DND-41 (cell line): ENCODE results near the gene TGFBR2.

Experiments
- EZH2 ChIP-seq: IDR thresholded peaks from 3 replicates; pipeline ENCODE4 v1.6.1; 2012; ENCODE audit warnings: borderline replicate concordance, low read depth, mild to moderate bottlenecking, moderate library complexity, low read length, inconsistent platforms; ENCODE audit not compliant: severe bottlenecking
- TF ChIP-seq, protein P1 (sequence below): IDR thresholded peaks from 2 replicates; pipeline ENCODE4 v1.5.1; 2012; ENCODE audit warnings: borderline replicate concordance, low read length, moderate library complexity, mild to moderate bottlenecking; ENCODE audit not compliant: poor library complexity, severe bottlenecking; ENCODE audit errors: extremely low read depth

- no peak for TF ChIP-seq EZH2
- TF ChIP-seq, protein P1, sequence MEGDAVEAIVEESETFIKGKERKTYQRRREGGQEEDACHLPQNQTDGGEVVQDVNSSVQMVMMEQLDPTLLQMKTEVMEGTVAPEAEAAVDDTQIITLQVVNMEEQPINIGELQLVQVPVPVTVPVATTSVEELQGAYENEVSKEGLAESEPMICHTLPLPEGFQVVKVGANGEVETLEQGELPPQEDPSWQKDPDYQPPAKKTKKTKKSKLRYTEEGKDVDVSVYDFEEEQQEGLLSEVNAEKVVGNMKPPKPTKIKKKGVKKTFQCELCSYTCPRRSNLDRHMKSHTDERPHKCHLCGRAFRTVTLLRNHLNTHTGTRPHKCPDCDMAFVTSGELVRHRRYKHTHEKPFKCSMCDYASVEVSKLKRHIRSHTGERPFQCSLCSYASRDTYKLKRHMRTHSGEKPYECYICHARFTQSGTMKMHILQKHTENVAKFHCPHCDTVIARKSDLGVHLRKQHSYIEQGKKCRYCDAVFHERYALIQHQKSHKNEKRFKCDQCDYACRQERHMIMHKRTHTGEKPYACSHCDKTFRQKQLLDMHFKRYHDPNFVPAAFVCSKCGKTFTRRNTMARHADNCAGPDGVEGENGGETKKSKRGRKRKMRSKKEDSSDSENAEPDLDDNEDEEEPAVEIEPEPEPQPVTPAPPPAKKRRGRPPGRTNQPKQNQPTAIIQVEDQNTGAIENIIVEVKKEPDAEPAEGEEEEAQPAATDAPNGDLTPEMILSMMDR, result no peak
Measured at GRCh38 chr3:30696403-30696819, 90.0 kb downstream of the TGFBR2 start.
